CD4-positive, alpha-beta memory T cell (primary cell): ENCODE measurements around the gene CAMK4. TPM values are rescaled to one million over a fixed set of nuclear protein-coding genes. Genes with fewer than 3 reads are reported as not detected.

Source experiments
- CTCF ChIA-PET: fragments of 350-600 bp; sonication (Branson Sonifier 250); formaldehyde crosslinking; loops from one replicate; lab custom pipeline; 2021; ENCODE audit warnings: inconsistent platforms; ENCODE audit not compliant: partially characterized antibody; lab: Charles Lee
- POLR2A ChIA-PET: fragments of 350-600 bp; sonication (Branson Sonifier 250); formaldehyde crosslinking; loops from one replicate; lab custom pipeline; 2021; ENCODE audit not compliant: partially characterized antibody; lab: Charles Lee
- DNase-seq, 5 donors: peaks; one replicate each; pipeline versions ENCODE4 v3.0.0 to v3.0.0-alpha.2; 2020 to 2022; ENCODE audit warnings: mixed read lengths in 1 of 5
- H3K27ac ChIP-seq: one replicate; pipeline ENCODE4 v1.7.0; 2013; ENCODE audit warnings: low read depth, low read length
- H3K27me3 ChIP-seq: 2 replicates; pipeline ENCODE4 v1.7.0; 2013; ENCODE audit warnings: mild to moderate bottlenecking, low read length, moderate library complexity; ENCODE audit not compliant: insufficient read depth
- H3K36me3 ChIP-seq: 2 replicates; pipeline ENCODE4 v1.7.0; 2013; ENCODE audit warnings: mild to moderate bottlenecking, low read length, moderate library complexity; ENCODE audit not compliant: insufficient read depth
- H3K4me1 ChIP-seq: 2 replicates; pipeline ENCODE4 v1.7.0; 2013; ENCODE audit warnings: mild to moderate bottlenecking, low read length, moderate library complexity; ENCODE audit not compliant: insufficient read depth
- H3K4me3 ChIP-seq, 2 donors: one replicate each; pipeline ENCODE4 v1.7.0; 2013; ENCODE audit warnings: low read length in 2 of 2, mild to moderate bottlenecking in 1 of 2
- H3K9me3 ChIP-seq, 2 donors: one replicate each; pipeline ENCODE4 v1.7.0; 2013; ENCODE audit warnings: low read length in 2 of 2, control low read depth in 1 of 2; ENCODE audit not compliant: control insufficient read depth in 1 of 2
- H3K27ac Mint-ChIP-seq, 7 donors: one replicate each; pipeline ENCODE4 v1.8.0; 2020 to 2021; ENCODE audit warnings: mixed read lengths in 7 of 7, mild to moderate bottlenecking in 6 of 7, inconsistent platforms in 3 of 7, moderate library complexity in 3 of 7
- H3K27me3 Mint-ChIP-seq, 2 donors: one replicate each; pipeline ENCODE4 v1.8.0; 2020 to 2021; ENCODE audit warnings: mixed read lengths in 2 of 2
- H3K36me3 Mint-ChIP-seq, 2 donors: one replicate each; pipeline ENCODE4 v1.8.0; 2020 to 2021; ENCODE audit warnings: mixed read lengths in 2 of 2, inconsistent platforms in 1 of 2, mild to moderate bottlenecking in 1 of 2
- H3K4me1 Mint-ChIP-seq, 4 donors: one replicate each; pipeline ENCODE4 v1.8.0; 2020 to 2021; ENCODE audit warnings: mixed read lengths in 4 of 4, mild to moderate bottlenecking in 1 of 4
- H3K4me3 Mint-ChIP-seq, 8 donors: one replicate each; pipeline ENCODE4 v1.8.0; 2020 to 2021; ENCODE audit warnings: mixed read lengths in 8 of 8, mild to moderate bottlenecking in 7 of 8, moderate library complexity in 6 of 8, inconsistent platforms in 3 of 8
- H3K9me3 Mint-ChIP-seq, 8 donors: one replicate each; pipeline ENCODE4 v1.8.0; 2020 to 2021; ENCODE audit warnings: mixed read lengths in 8 of 8, mild to moderate bottlenecking in 5 of 8, inconsistent platforms in 3 of 8, moderate library complexity in 1 of 8
- intact Hi-C: fragments of 100-400 bp; cut with micrococcal nuclease; formaldehyde crosslinking; loops from one replicate; pipeline ENCODE4 v1.15.1; 2023
- polyA plus RNA-seq, 2 donors: library from polyadenylated mRNA; unstranded; fragments of 300-500 nt; fragmentation: Illumina TruSeq; gene quantifications; one replicate each; pipeline ENCODE4 v1.2.3, GENCODE V29; 2021
- total RNA-seq, 2 experiments: library from RNA; stranded (reverse); gene quantifications; one replicate each; pipeline ENCODE4 v1.2.3, GENCODE V29; 2021

The CAMK4 gene
- total and polyA plus RNA-seq, 4 experiments from 2014 or later = 84.3 to 257 (median 165) TPM

- intact Hi-C loops = loop anchor here (5.0 to 10.0 kb wide), 3 partner anchors 281 to 2002 kb away; partner anchors contain the start of genes SLC25A46 and YTHDC2
These were observed 288.9 kb downstream of the CAMK4 start for GRCh38 chr5:111513131-111513520.

GRCh38 chr5:111514087-111514486 lies 289.9 kb downstream of the CAMK4 start:
- peak overlapping the region in 1 of 7 donors; percentile 19 for H3K27ac Mint-ChIP-seq
- Histone ChIP-seq H3K9me3 (no peaks in the 10 kb centered on the region), H3K27ac (no peak overlapping the region), H3K4me1 (peaks cover 33% of the 10 kb centered on the region), H3K4me3 (no peak overlapping the region), H3K36me3 (no peaks in the 10 kb centered on the region), H3K27me3 (no peaks in the 10 kb centered on the region)
- no peaks in the 10 kb centered on the region for H3K27me3 Mint-ChIP-seq
- POLR2A ChIA-PET = interaction anchor here (1.3 to 1.7 kb wide), 2 partner anchors 10 to 16 kb away, joined by 3 read pairs; no protein-coding TSS in a partner anchor
- H3K4me3 Mint-ChIP-seq = peak overlapping the region in 4 of 8 donors; percentile 15 to 59 (median 42)
- H3K9me3 Mint-ChIP-seq = peaks cover 0 to 3% (median 0%) of the 10 kb centered on the region in 8 donors
- intact Hi-C loops = loop anchor here (5.0 to 10.0 kb wide), 3 partner anchors 282 to 2001 kb away; partner anchors contain the start of genes SLC25A46 and YTHDC2
- H3K4me1 Mint-ChIP-seq = peaks cover 17 to 39% (median 26%) of the 10 kb centered on the region in 4 donors
- DNase-seq = no peak
- CTCF ChIA-PET = interaction anchor here (1.6 to 2.3 kb wide), 2 partner anchors 9 to 18 kb away, joined by 3 to 9 read pairs; no protein-coding TSS in a partner anchor
- H3K36me3 Mint-ChIP-seq = peaks cover 0 to 10% of the 10 kb centered on the region in 2 donors

More at GRCh38 chr5:111513131-111513520, 288.9 kb downstream of the CAMK4 start:
- H3K9me3 Mint-ChIP-seq = peaks cover 0 to 3% (median 0%) of the 10 kb centered on the region in 8 donors
- CTCF ChIA-PET = interaction anchor here (0.9 to 4.5 kb wide), 3 partner anchors 11 to 19 kb away, joined by 3 to 24 read pairs (median 9); no protein-coding TSS in a partner anchor
- no peaks in the 10 kb centered on the region for H3K9me3 ChIP-seq
- POLR2A ChIA-PET = interaction anchor here (1.3 to 3.2 kb wide), 3 partner anchors 17 to 19 kb away, joined by 3 to 16 read pairs (median 9); no protein-coding TSS in a partner anchor
- H3K27me3 Mint-ChIP-seq = no peaks in the 10 kb centered on the region
- peak overlapping the region; percentile 98 to 99 (median 98) for H3K4me3 Mint-ChIP-seq
- H3K4me1 ChIP-seq = peaks cover 35% of the 10 kb centered on the region
- peaks cover 20 to 48% (median 28%) of the 10 kb centered on the region in 4 donors for H3K4me1 Mint-ChIP-seq
- H3K4me3 ChIP-seq = peak overlapping the region; percentile 37 to 77
- H3K36me3 Mint-ChIP-seq = peaks cover 0 to 10% of the 10 kb centered on the region in 2 donors
- peak overlapping the region; percentile 77 for H3K27ac ChIP-seq
- H3K27ac Mint-ChIP-seq = peak overlapping the region; percentile 94 to 99 (median 97)
- H3K36me3 ChIP-seq = no peaks in the 10 kb centered on the region
- H3K27me3 ChIP-seq = no peaks in the 10 kb centered on the region
- DNase-seq = no peak

- H3K4me3 ChIP-seq = no peak overlapping the region
- H3K27ac Mint-ChIP-seq = no peak overlapping the region
- DNase-seq = no peak
- H3K9me3 Mint-ChIP-seq = no peaks in the 10 kb centered on the region
- no peaks in the 10 kb centered on the region for H3K36me3 ChIP-seq
- CTCF ChIA-PET = interaction anchor here (1.9 kb wide), 1 partner anchor 13 kb away, joined by 10 read pairs; no protein-coding TSS in a partner anchor
- H3K4me3 Mint-ChIP-seq = no peak overlapping the region
- H3K27me3 Mint-ChIP-seq = no peaks in the 10 kb centered on the region
- H3K9me3 ChIP-seq = no peaks in the 10 kb centered on the region
- peaks cover 4% of the 10 kb centered on the region for H3K4me1 ChIP-seq
- no peaks in the 10 kb centered on the region for H3K36me3 Mint-ChIP-seq
- peaks cover 3% of the 10 kb centered on the region in 4 donors for H3K4me1 Mint-ChIP-seq
- POLR2A ChIA-PET = no interaction called here
- no peaks in the 10 kb centered on the region for H3K27me3 ChIP-seq
- H3K27ac ChIP-seq = no peak overlapping the region
- intact Hi-C loops = loop anchor here (10.0 kb wide), 2 partner anchors 783 to 1997 kb away; partner anchors contain the start of genes SLC25A46 and YTHDC2
These were observed 293.8 kb downstream of the CAMK4 start for GRCh38 chr5:111517853-111518501.

- Histone ChIP-seq H3K4me3 (no peak overlapping the region), H3K27ac (no peak overlapping the region), H3K9me3 (no peaks in the 10 kb centered on the region), H3K4me1 (no peaks in the 10 kb centered on the region), H3K36me3 (no peaks in the 10 kb centered on the region), H3K27me3 (no peaks in the 10 kb centered on the region)
- H3K27me3 Mint-ChIP-seq = no peaks in the 10 kb centered on the region
- no peak for DNase-seq
- intact Hi-C loops = loop anchor here (10.0 kb wide), 2 partner anchors 784 to 1996 kb away; partner anchors contain the start of genes SLC25A46 and YTHDC2
- POLR2A ChIA-PET = no interaction called here
- H3K36me3 Mint-ChIP-seq = no peaks in the 10 kb centered on the region
- peaks cover 0 to 1% (median 0%) of the 10 kb centered on the region in 4 donors for H3K4me1 Mint-ChIP-seq
- no peak overlapping the region for H3K4me3 Mint-ChIP-seq
- no peak overlapping the region for H3K27ac Mint-ChIP-seq
- H3K9me3 Mint-ChIP-seq = no peaks in the 10 kb centered on the region
- CTCF ChIA-PET = interaction anchor here (1.9 kb wide), 1 partner anchor 12 kb away, joined by 10 read pairs; no protein-coding TSS in a partner anchor
These were observed 294.6 kb downstream of the CAMK4 start for GRCh38 chr5:111518777-111519176.

- DNase-seq = no peak
- Histone ChIP-seq H3K27me3 (no peaks in the 10 kb centered on the region), H3K4me1 (no peaks in the 10 kb centered on the region), H3K4me3 (no peak overlapping the region), H3K27ac (no peak overlapping the region), H3K36me3 (no peaks in the 10 kb centered on the region), H3K9me3 (no peaks in the 10 kb centered on the region)
- H3K27me3 Mint-ChIP-seq = no peaks in the 10 kb centered on the region
- H3K9me3 Mint-ChIP-seq = no peaks in the 10 kb centered on the region
- ChIA-PET POLR2A (interaction anchor here (1.0 to 1.2 kb wide), 2 partner anchors 9 to 10 kb away, joined by 3 read pairs; partner anchors contain the start of gene STARD4), CTCF (interaction anchor here (2.5 kb wide), 1 partner anchor 11 kb away, joined by 12 read pairs; no protein-coding TSS in a partner anchor)
- H3K36me3 Mint-ChIP-seq = no peaks in the 10 kb centered on the region
- no peak overlapping the region for H3K4me3 Mint-ChIP-seq
- intact Hi-C loops = no loop called here
- peaks cover 0 to 1% (median 0%) of the 10 kb centered on the region in 4 donors for H3K4me1 Mint-ChIP-seq
- H3K27ac Mint-ChIP-seq = no peak overlapping the region
These were observed 296.7 kb downstream of the CAMK4 start for GRCh38 chr5:111520908-111521307.

- H3K9me3 ChIP-seq = no peaks in the 10 kb centered on the region
- ChIA-PET CTCF (no interaction called here), POLR2A (no interaction called here)
- no peak overlapping the region for H3K4me3 Mint-ChIP-seq
- no peaks in the 10 kb centered on the region for H3K27me3 Mint-ChIP-seq
- no peak for DNase-seq
- H3K36me3 Mint-ChIP-seq = peaks cover 0 to 3% of the 10 kb centered on the region in 2 donors
- H3K4me1 Mint-ChIP-seq = peaks cover 13 to 17% (median 15%) of the 10 kb centered on the region in 4 donors
- no peaks in the 10 kb centered on the region for H3K27me3 ChIP-seq
- peaks cover 0 to 2% (median 0%) of the 10 kb centered on the region in 8 donors for H3K9me3 Mint-ChIP-seq
- no peak overlapping the region for H3K27ac Mint-ChIP-seq
- H3K4me1 ChIP-seq = peaks cover 18% of the 10 kb centered on the region
- H3K27ac ChIP-seq = no peak overlapping the region
- no peak overlapping the region for H3K4me3 ChIP-seq
- intact Hi-C loops = no loop called here
- no peaks in the 10 kb centered on the region for H3K36me3 ChIP-seq
These were observed 303.9 kb downstream of the CAMK4 start for GRCh38 chr5:111528056-111528455.
